ENCODE data around the gene ALX4.

ALX4 gene

DNA sequence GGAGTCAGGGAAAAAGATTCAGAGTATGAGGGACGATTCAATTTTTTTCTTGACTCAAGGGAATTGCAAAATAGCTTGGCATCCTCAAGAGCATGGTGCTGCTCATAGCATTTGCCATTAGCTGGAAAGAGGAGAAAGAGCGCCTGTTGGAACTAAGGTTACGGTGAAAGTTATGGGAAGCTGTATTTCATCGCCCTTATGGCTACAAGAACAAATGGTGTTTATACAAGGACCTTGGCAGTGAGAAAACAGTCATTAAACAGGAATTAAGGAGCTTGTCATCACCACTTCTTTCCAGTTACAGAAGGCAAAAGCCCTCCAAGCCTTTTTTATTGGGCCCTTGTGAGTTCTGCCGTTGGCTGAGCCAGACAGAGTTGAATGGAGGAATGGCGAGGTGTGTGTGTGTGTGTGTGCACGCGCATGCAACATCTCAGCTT lies 74.2 kb downstream of the ALX4 start:
- DNase-seq = no peak

- no peak for DNase-seq
Measured at GRCh38 chr11:44229624-44230023, 80.3 kb downstream of the ALX4 start.

DNA sequence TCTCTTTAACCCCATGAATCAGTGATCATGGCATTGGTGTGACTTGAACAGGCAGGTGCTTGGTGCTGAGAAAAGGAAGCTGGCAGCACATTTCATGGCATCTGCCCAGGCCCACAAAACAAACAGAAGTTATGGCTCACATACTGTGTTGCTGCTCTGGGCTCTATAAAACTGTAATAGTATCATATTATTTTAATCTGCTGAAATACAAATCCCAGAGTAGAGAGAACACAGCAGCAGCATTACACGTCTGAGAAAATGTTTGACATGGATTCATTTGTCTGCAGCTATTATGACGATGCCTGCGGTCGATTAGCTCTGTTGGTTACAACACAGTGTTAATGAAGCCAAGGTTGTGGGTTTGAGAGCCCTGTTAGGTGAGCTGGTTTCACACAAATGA lies 80.8 kb downstream of the ALX4 start:
- DNase-seq = no peak

DNA sequence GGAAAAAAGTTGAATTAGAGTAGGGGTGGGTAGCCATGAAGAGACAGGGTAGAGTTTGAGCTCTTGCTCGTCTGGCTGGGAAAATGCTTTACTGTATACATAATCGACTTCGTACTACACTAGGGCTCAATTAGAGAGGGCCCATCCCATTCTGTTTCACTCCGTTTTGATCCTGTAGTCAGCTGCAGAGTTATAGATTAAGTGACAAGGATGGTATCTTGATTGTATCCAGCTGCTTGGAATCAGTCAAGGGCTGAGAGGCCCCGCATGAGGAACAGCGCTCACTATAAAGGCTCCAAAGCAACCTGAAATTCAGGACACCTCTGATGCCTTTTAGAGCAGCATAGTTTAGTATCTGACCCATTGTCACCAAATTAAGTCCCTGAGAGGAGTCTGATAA lies 81.6 kb downstream of the ALX4 start:
- no peak for DNase-seq

- DNase-seq = no peak
Measured at GRCh38 chr11:44226945-44227344, 83.0 kb downstream of the ALX4 start.

DNA sequence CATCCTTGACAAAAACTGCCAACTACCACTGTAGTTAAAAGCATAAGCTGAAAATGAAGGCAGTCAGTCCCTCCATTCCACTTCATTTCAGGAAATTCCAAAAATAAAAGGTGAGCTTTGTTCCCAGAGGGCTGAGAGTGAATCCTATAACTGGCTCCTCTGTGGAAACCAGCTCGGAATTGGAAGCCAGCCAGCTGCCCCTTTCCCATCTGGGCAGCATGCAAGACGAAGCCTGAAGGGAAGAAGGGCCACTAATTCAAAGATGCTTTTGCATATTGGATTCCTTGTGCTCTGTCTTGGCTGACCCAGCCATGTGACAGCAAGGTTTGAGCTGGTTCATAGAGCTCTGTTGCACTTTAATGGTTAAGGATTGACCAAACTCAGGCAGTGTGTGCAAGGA lies 83.4 kb downstream of the ALX4 start:
- no peak for DNase-seq

DNA sequence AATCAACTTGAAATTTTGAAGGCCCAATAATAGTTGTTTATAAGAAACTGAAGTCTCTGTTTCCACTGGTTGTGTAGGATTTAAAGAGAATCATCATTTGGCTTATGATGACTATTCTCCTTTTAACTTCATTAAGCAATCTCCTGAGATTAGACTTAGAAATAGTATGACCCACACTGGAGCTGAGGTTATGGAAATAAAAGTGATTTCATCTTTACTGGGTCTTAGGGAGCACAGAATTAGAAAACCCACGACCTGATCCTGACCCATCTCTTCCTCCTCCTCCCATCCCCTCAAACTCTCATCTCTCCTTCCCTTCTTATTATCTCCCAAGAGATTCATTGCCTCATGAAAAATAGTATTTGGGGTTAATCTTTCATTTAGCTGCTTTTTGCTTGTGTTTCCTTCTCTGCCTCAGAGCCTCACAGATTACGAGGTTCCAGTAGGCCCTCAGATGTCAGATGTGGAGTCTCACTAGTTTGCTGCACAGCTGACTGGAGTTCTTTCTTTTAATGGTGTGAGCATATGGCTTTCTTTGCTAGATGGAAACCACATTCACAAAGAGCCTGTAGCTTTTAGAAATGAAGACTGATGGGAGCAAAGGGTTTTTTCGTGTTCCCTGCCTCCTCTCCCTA lies 85.0 kb downstream of the ALX4 start:
- no peak for DNase-seq

- DNase-seq = no peak
Measured at GRCh38 chr11:44223238-44223637, 86.7 kb downstream of the ALX4 start.

DNA sequence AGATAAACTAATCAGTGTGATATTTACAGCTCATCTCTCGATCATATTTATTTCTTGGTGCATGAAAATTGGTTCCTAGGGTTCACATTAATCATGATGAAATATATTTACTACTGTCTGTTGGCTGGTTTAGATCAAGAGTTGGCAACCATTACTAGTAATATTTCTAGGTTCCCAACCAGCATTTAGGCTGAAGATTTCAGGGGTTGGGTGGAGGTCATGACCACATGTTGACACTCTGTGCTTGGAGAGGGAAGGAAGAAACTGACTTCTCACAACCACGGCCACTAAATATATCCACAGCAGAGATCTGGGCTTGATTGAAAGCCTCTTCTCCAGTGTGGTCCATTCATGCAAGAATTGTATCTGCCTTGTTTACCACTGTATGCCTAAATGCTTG lies 87.9 kb downstream of the ALX4 start:
- DNase-seq = no peak

- DNase-seq = no peak
Measured at GRCh38 chr11:44221456-44221855, 88.5 kb downstream of the ALX4 start.

DNA sequence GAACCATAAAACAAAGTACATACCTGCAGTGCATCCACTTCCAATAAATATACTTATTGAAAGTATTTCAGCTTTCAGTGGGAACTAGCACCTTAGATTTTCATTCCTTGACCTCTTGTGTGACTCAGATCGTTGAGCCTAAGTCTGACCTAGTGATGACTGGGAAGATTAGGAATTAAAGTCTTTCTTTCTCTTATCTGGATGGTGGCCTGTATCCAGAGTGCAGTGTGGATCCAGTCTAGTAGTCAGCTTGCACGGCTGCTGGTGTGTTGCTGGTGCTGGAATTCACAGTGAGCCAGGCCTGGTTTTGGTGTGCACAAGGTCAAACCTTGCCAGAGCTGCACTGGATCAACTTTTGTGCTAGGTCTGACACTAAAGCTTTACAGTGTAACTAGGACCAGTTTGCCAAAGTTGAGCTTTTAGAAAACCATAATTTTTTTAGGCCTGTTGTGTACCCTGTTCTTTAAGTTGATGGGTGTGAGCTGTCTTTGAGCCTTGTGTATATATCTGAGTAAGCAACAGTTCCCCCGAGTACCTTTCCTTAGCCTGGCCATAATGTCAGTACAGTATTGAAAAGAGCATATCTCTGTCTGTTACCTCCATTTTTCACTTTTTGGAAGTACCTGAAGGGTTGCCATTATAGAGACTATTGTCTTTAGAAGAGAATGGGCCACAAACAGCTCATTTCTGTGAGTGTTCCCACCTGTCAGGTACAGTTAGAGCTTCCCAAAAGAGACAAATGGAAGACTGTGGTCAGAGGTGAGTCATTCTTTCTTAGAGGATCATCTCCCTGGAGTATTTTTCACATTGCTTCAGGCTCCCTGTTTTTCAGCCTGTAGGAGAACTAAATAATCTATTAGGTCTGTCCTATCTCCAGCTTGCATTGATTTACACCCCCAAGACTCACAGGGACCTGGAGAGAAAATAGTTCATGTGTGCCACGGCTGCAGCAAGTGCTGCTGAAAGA lies 89.8 kb downstream of the ALX4 start:
- no peak for DNase-seq

- no peak for DNase-seq
Measured at GRCh38 chr11:44217432-44217831, 92.5 kb downstream of the ALX4 start.

- no peak for DNase-seq
Measured at GRCh38 chr11:44213148-44213547, 96.8 kb downstream of the ALX4 start.

- DNase-seq = no peak
Measured at GRCh38 chr11:44212128-44212527, 97.8 kb downstream of the ALX4 start.
